Activated naive CD4-positive, alpha-beta T cell (primary cell): Measurements from ENCODE around the gene SPATA33.
A peak's percentile ranks its signal among the peaks of the same experiment; 100 is the strongest.

ENCODE experiments used
- DNase-seq, 4 experiments: peaks; one replicate each; lab custom pipeline; 2025; lab: John Stamatoyannopoulos, UW

SPATA33 gene

DNA sequence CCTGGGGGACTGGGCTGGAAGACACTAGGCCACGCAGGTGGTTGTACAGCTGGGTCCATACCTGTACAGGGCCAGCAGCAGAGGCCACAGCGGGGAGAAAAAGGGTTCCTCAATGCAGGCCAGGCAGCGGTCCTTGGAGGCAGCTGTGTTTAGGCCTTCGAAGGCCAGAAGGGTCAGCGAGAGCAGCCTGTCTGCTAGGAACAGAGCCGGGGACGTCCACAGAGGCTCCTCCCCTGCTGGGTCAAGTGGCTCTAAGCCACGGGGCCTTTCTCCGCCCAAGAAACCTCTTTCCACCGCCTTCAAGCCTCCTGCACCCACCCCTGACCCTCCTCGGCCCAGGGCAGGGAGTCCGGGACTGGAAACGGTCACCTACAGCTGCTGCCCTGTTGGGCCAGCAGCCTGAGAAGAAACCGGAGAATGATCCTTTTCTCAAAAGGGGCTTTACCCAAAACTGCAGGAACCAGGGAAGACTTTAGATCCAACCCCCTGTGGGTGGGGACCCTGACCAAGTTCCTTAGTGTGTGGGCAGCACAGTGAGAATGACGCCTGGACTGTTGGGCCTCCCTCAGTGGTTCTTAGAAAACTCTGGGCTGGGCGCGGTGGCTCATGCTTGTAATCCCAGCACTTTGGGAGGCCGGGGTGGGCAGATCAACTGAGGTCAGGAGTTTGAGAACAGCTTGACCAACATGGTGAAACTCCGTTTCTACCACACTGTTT lies 52.2 kb downstream of the SPATA33 start:
- DNase-seq = no peak

DNA sequence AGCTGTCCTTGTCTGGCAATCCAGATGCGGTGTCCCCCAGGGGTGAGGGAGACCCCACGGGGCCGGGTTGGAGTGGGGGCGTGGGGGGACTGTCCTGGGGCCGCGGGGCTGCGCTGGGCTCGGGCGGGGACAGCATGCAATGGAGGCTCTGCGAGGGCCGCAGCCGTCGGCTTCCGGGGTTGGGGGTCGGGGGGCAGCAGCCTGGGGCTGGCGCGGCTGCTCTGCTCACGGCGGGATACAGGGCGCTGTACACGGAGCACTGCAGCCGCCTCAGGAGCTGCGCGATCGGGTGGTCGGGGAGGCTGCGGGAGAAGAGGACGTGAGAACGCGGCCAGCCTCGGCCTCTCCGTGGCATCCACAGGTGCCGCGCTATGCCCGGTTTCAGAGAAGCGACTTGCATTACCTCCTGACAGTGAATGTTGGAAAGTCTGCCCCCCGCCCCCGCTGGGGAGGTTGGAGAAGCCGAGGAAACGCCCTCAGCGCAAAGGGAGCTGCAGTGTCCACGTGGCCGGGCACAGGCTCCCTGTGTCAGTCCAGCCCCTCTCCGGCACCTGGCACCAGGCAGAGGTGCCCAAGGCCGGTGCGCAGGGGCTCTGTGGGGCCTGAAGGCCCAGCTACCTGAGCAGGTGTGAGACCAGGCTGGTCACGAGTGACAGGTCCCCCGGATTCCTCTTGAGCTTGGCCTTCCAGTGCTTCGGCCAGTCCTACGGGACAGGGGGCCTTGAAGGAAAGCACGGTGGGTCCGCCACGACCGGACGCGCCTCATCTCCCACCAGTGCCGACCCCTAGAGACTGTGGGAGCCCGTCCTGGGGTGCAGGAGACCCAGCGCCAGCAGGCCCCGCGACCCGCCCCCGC lies 53.3 kb downstream of the SPATA33 start:
- DNase-seq = no peak

- DNase-seq = peak; percentile 63 to 68 (median 64)
Observed at GRCh38 chr16:89711601-89712273, 54.1 kb downstream of the SPATA33 start.

DNA sequence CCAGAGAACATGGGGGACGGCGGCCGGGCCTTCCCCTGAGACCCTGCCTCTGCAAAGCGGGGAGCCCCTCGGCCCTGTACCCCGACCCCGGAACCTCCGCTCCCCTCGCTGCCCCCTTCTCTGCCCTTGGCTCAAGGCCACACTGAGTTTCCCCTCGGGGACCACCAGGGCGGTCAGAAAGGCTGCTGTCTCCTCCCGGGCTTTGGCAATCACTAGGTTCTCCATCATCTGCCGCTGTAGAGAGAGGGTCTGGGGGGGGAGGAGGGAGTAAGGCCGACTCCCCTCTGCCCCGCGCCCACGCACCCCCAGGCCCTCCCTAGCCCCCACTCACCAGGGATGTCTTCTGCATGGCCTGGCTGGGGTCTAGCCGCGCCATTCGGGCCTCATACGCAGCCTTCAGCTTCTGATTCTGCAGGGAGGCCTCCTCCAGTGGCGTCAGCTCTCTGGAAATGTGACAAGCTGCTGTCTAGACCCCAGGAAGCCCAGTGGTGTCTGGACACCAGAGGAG lies 54.7 kb downstream of the SPATA33 start:
- no peak for DNase-seq

DNA sequence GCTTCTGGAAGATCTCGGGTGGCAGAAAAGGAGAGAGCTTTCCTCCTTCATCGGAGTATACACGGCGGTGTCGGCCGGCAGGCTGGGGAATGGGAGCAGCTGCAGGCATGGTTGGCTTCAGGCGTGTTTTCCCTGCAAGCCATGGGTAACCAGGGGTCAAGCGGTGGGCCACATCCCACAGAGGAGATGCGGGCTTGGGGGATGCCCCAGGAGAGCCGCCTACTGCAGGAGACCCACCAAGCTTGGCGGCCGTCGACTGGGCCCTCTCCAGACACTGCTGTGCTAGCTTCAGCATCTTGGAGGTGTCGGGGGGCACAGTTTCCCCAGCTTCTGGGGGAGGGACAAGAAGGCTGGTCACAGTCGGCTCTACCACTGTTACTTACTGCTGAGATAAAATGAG lies 58.9 kb downstream of the SPATA33 start:
- no peak for DNase-seq

- no peak for DNase-seq
Observed at GRCh38 chr16:89716916-89717687, 59.5 kb downstream of the SPATA33 start.

GRCh38 chr16:89717688-89718505 lies 60.3 kb downstream of the SPATA33 start:
- no peak for DNase-seq
